ENCODE data around the gene QSER1.

- TF ChIP-seq CTCF (IDR thresholded peaks at IDR 0.05; ENCODE audit: insufficient read depth, low read length, poor library complexity, severe bottlenecking) (no peak), EZH2phosphoT487 (conservative IDR thresholded peaks at IDR 0.05; ENCODE audit: low read length) (no peak)
Observed at GRCh38 chr11:32911413-32911812, 18.8 kb downstream of the QSER1 start.

Measured in SU-DHL-6 (cell line).